Measurements from ENCODE around the gene GPR83.
"Not testable (repeated sequence)": the region's sequence is repeated elsewhere in the genome, so short reads cannot be mapped to it uniquely, and the experiment has no call there.

Gene GPR83

DNA sequence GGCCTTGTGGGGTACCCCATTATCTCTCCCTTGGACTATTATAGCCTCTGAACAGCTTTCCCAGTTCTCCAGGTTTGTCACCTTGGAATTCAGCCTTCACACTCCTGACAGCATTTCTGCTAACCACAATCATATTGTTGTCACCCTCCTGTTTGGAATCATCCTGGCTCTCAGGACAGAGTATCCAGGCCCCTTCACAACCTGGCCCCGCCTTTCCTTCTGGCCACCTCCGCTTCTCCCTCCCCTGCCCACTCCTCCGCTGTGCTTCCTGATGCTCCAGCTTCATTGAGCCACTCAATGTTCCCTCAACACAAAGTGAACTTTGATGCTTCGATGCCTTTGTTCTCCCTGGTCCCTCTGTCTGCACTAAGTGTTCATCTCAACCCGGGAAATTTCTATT lies 3.1 kb downstream of the GPR83 start:
- no peak overlapping the region for H3K4me3 ChIP-seq (IDR thresholded peaks at IDR 0.05; ENCODE audit: insufficient read depth, low read depth, low read length)
- H3K4me1 ChIP-seq (ENCODE audit: low read depth, poor library complexity, severe bottlenecking) = no peaks in the 10 kb centered on the region
- no peaks in the 10 kb centered on the region for H3K79me2 ChIP-seq (ENCODE audit: insufficient read depth, low read depth)
- H2AFZ ChIP-seq (ENCODE audit: low read depth) = no peak overlapping the region
- H4K20me1 ChIP-seq (ENCODE audit: insufficient read depth) = no peaks in the 10 kb centered on the region
- no peak overlapping the region for H3K4me2 ChIP-seq
- H3K27me3 ChIP-seq (ENCODE audit: insufficient read depth, low read depth) = no peaks in the 10 kb centered on the region
- no peaks in the 10 kb centered on the region for H3K36me3 ChIP-seq (ENCODE audit: insufficient read depth)
- no peak overlapping the region for H3K27ac ChIP-seq
- TF ChIP-seq, protein P1, sequence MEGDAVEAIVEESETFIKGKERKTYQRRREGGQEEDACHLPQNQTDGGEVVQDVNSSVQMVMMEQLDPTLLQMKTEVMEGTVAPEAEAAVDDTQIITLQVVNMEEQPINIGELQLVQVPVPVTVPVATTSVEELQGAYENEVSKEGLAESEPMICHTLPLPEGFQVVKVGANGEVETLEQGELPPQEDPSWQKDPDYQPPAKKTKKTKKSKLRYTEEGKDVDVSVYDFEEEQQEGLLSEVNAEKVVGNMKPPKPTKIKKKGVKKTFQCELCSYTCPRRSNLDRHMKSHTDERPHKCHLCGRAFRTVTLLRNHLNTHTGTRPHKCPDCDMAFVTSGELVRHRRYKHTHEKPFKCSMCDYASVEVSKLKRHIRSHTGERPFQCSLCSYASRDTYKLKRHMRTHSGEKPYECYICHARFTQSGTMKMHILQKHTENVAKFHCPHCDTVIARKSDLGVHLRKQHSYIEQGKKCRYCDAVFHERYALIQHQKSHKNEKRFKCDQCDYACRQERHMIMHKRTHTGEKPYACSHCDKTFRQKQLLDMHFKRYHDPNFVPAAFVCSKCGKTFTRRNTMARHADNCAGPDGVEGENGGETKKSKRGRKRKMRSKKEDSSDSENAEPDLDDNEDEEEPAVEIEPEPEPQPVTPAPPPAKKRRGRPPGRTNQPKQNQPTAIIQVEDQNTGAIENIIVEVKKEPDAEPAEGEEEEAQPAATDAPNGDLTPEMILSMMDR (conservative IDR thresholded peaks at IDR 0.05; ENCODE audit: low read depth, low read length) = no peak
- no peak overlapping the region for H3K9ac ChIP-seq

- no peak overlapping the region for H3K27ac ChIP-seq
- no peaks in the 10 kb centered on the region for H3K36me3 ChIP-seq (ENCODE audit: insufficient read depth)
- H4K20me1 ChIP-seq (ENCODE audit: insufficient read depth) = no peaks in the 10 kb centered on the region
- no peaks in the 10 kb centered on the region for H3K27me3 ChIP-seq (ENCODE audit: insufficient read depth, low read depth)
- TF ChIP-seq, protein P1 (conservative IDR thresholded peaks at IDR 0.05; ENCODE audit: low read depth, low read length) = no peak
- H3K4me2 ChIP-seq = no peak overlapping the region
- H2AFZ ChIP-seq (ENCODE audit: low read depth) = no peak overlapping the region
- H3K4me1 ChIP-seq (ENCODE audit: low read depth, poor library complexity, severe bottlenecking) = no peaks in the 10 kb centered on the region
- no peaks in the 10 kb centered on the region for H3K79me2 ChIP-seq (ENCODE audit: insufficient read depth, low read depth)
- no peak overlapping the region for H3K9ac ChIP-seq
- no peak overlapping the region for H3K4me3 ChIP-seq (IDR thresholded peaks at IDR 0.05; ENCODE audit: insufficient read depth, low read depth, low read length)
Measured at GRCh38 chr11:94396282-94396681, 4.9 kb downstream of the GPR83 start.

DNA sequence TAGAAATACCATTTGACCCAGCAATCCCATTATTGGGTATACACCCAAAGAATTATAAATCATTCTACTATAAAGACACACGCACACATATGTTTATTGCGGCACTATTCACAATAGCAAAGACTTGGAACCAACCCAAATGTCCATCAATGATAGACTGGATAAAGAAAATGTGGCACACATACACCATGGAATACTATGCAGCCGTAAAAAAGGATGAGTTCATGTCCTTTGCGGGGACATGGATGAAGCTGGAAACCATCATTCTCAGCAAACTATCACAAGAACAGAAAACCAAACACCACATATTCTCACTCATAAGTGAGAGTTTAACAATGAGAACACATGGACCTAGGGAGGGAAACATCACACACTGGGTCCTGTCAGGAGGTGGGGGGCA lies 9.3 kb downstream of the GPR83 start:
- H3K27me3 ChIP-seq (ENCODE audit: insufficient read depth, low read depth); H3K27ac ChIP-seq; H3K36me3 ChIP-seq (ENCODE audit: insufficient read depth); H4K20me1 ChIP-seq (ENCODE audit: insufficient read depth); H3K4me3 ChIP-seq (IDR thresholded peaks at IDR 0.05; ENCODE audit: insufficient read depth, low read depth, low read length); H3K9ac ChIP-seq; H3K79me2 ChIP-seq (ENCODE audit: insufficient read depth, low read depth); H2AFZ ChIP-seq (ENCODE audit: low read depth); H3K4me1 ChIP-seq (ENCODE audit: low read depth, poor library complexity, severe bottlenecking); H3K4me2 ChIP-seq: not testable (repeated sequence)

DNA sequence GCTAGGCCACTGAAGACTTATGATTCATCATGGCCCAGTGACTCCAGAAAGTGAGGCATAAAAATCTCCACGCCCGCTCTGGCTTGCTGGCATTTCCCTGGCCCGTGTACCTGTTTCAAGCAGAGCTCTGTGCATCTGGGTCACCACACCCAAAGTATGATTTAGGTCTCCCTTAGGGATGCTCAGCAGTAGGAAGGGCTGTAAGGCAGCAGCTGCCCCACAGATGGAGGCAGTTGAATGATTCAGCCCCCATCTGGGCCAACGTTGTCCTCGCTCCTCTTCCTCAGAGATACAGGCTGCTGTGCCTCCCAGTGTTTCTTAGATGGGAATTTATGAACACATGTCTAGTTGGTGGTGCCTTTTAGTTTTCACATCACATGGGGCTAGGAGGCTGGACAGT lies 21.6 kb downstream of the GPR83 start:
- Histone ChIP-seq H3K4me2 (no peak overlapping the region), H3K79me2 (ENCODE audit: insufficient read depth, low read depth) (no peaks in the 10 kb centered on the region), H3K9ac (no peak overlapping the region), H3K27me3 (ENCODE audit: insufficient read depth, low read depth) (no peaks in the 10 kb centered on the region), H2AFZ (ENCODE audit: low read depth) (no peak overlapping the region), H4K20me1 (ENCODE audit: insufficient read depth) (no peaks in the 10 kb centered on the region), H3K4me3 (IDR thresholded peaks at IDR 0.05; ENCODE audit: insufficient read depth, low read depth, low read length) (no peak overlapping the region), H3K27ac (no peak overlapping the region), H3K36me3 (ENCODE audit: insufficient read depth) (no peaks in the 10 kb centered on the region), H3K4me1 (ENCODE audit: low read depth, poor library complexity, severe bottlenecking) (no peaks in the 10 kb centered on the region)
- TF ChIP-seq, protein P1 (conservative IDR thresholded peaks at IDR 0.05; ENCODE audit: low read depth, low read length) = no peak

DNA sequence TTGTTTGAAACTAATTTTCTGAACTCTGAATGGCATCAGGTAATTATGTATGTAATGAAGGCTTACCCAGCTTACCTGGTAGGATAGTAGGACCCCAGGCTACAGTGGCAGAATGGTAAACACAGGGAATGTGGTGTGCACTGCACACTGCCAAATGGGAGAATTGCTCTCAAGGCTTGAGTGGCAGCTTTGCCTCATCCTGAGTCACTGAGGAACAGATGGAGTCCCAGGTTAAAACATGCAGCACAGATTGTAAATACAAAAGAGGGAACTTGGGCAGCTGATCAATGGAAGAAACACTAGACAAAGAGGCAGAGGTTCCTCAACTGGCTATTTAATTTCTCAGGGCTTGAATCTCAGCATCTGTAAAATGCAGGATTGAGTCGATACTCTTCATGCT lies 24.4 kb downstream of the GPR83 start:
- Histone ChIP-seq H2AFZ (ENCODE audit: low read depth) (no peak overlapping the region), H3K4me1 (ENCODE audit: low read depth, poor library complexity, severe bottlenecking) (no peaks in the 10 kb centered on the region), H3K27ac (no peak overlapping the region), H4K20me1 (ENCODE audit: insufficient read depth) (no peaks in the 10 kb centered on the region), H3K27me3 (ENCODE audit: insufficient read depth, low read depth) (no peaks in the 10 kb centered on the region), H3K79me2 (ENCODE audit: insufficient read depth, low read depth) (no peaks in the 10 kb centered on the region), H3K36me3 (ENCODE audit: insufficient read depth) (no peaks in the 10 kb centered on the region), H3K9ac (no peak overlapping the region), H3K4me3 (IDR thresholded peaks at IDR 0.05; ENCODE audit: insufficient read depth, low read depth, low read length) (no peak overlapping the region), H3K4me2 (no peak overlapping the region)
- TF ChIP-seq, protein P1 (conservative IDR thresholded peaks at IDR 0.05; ENCODE audit: low read depth, low read length) = no peak

DNA sequence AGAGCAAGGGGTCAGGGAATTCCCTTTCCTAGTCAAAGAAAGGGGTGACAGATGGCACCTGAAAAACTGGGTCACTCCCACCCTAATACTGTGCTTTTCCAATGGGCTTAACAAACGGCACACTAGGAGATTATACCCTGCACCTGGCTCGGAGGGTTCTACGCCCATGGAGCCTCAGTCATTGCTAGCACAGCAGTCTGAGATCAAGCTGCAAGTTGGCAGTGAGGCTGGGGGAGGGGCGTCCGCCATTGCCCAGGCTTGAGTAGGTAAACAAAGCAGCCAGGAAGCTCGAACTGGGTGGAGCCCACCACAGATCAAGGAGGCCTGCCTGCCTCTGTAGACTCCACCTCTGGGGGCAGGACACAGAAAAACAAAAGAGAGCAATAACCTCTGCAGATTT lies 30.6 kb downstream of the GPR83 start:
- H3K9ac ChIP-seq; H3K36me3 ChIP-seq (ENCODE audit: insufficient read depth); H3K4me2 ChIP-seq; H3K27ac ChIP-seq; H2AFZ ChIP-seq (ENCODE audit: low read depth); H3K79me2 ChIP-seq (ENCODE audit: insufficient read depth, low read depth); H3K4me3 ChIP-seq (IDR thresholded peaks at IDR 0.05; ENCODE audit: insufficient read depth, low read depth, low read length); H3K4me1 ChIP-seq (ENCODE audit: low read depth, poor library complexity, severe bottlenecking); H4K20me1 ChIP-seq (ENCODE audit: insufficient read depth); H3K27me3 ChIP-seq (ENCODE audit: insufficient read depth, low read depth): not testable (repeated sequence)

- not testable (repeated sequence) for H3K79me2 ChIP-seq (ENCODE audit: insufficient read depth, low read depth); H3K27me3 ChIP-seq (ENCODE audit: insufficient read depth, low read depth)
Measured at GRCh38 chr11:94350850-94351563, 50.2 kb downstream of the GPR83 start.

More at GRCh38 chr11:94350850-94351563, 50.2 kb downstream of the GPR83 start:
- H3K9ac ChIP-seq; H3K4me3 ChIP-seq (IDR thresholded peaks at IDR 0.05; ENCODE audit: insufficient read depth, low read depth, low read length); H3K4me2 ChIP-seq; H3K27ac ChIP-seq; H4K20me1 ChIP-seq (ENCODE audit: insufficient read depth); H3K4me1 ChIP-seq (ENCODE audit: low read depth, poor library complexity, severe bottlenecking); H2AFZ ChIP-seq (ENCODE audit: low read depth); H3K36me3 ChIP-seq (ENCODE audit: insufficient read depth): not testable (repeated sequence)
